ENCODE measurements around the gene KCNMA1. TPM values are rescaled to one million over a fixed set of nuclear protein-coding genes. Genes with fewer than 3 reads are reported as not detected.

The KCNMA1 gene
- total RNA-seq, 1 donor: 106 TPM

GRCh38 chr10:77139252-77140160 lies 498.1 kb downstream of the KCNMA1 start:
- no peak overlapping the region for H3K4me3 ChIP-seq (ENCODE audit: low read depth, low read length)
- DNase-seq (ENCODE audit: low read depth): peak; percentile 90
- TF ChIP-seq CTCF (IDR thresholded peaks at IDR 0.05; ENCODE audit: insufficient read depth, low read length): no peak

GRCh38 chr10:77138541-77138940 lies 499.1 kb downstream of the KCNMA1 start:
- DNase-seq (ENCODE audit: low read depth): peak; percentile 93
- TF ChIP-seq CTCF (IDR thresholded peaks at IDR 0.05; ENCODE audit: insufficient read depth, low read length): no peak

GRCh38 chr10:77135555-77135954 lies 502.1 kb downstream of the KCNMA1 start:
- TF ChIP-seq CTCF (IDR thresholded peaks at IDR 0.05; ENCODE audit: insufficient read depth, low read length): no peak
- no peak overlapping the region for H3K4me3 ChIP-seq (ENCODE audit: low read depth, low read length)
- DNase-seq (ENCODE audit: low read depth): no peak

More at GRCh38 chr10:77138541-77138940, 499.1 kb downstream of the KCNMA1 start:
- H3K4me3 ChIP-seq (ENCODE audit: low read depth, low read length): no peak overlapping the region

GRCh38 chr10:77131214-77131613 lies 506.4 kb downstream of the KCNMA1 start:
- TF ChIP-seq CTCF (IDR thresholded peaks at IDR 0.05; ENCODE audit: insufficient read depth, low read length): no peak
- H3K4me3 ChIP-seq (ENCODE audit: low read depth, low read length): no peak overlapping the region
- DNase-seq (ENCODE audit: low read depth): no peak

- TF ChIP-seq CTCF (IDR thresholded peaks at IDR 0.05; ENCODE audit: insufficient read depth, low read length): no peak
- no peak for DNase-seq (ENCODE audit: low read depth)
Measured at GRCh38 chr10:77127243-77127642, 510.4 kb downstream of the KCNMA1 start.

GRCh38 chr10:77125231-77125630 lies 512.4 kb downstream of the KCNMA1 start:
- TF ChIP-seq CTCF (IDR thresholded peaks at IDR 0.05; ENCODE audit: insufficient read depth, low read length): no peak
- DNase-seq (ENCODE audit: low read depth): no peak
- no peak overlapping the region for H3K4me3 ChIP-seq (ENCODE audit: low read depth, low read length)

More at GRCh38 chr10:77127243-77127642, 510.4 kb downstream of the KCNMA1 start:
- H3K4me3 ChIP-seq (ENCODE audit: low read depth, low read length): no peak overlapping the region
